IMR-90 (cell line): ENCODE measurements around the gene LRRN2. TPM values are rescaled to one million over a fixed set of nuclear protein-coding genes. Genes with fewer than 3 reads are reported as not detected.

ENCODE experiments used
- ATAC-seq: fragments of 200-7000 bp; cut with Tn5 transposase; 2 replicates; pipeline ENCODE4 v1.9.1; 2020; ENCODE audit warnings: low read depth, mild to moderate bottlenecking, moderate library complexity
- BruUV-seq: library from RNA; stranded (reverse); fragments of 400-500 nt; replicated peaks from 2 replicates; lab custom pipeline; 2021; lab: Mats Ljungman, UMichigan
- CTCF ChIA-PET: fragments of 300-600 bp; formaldehyde crosslinking; extraction: SDS; loops from one replicate; lab custom pipeline; 2021; ENCODE audit warnings: antibody characterized with exemption; lab: Yijun Ruan, JAX
- POLR2A ChIA-PET: fragments of 300-600 bp; sonication (Branson Sonifier 250); formaldehyde crosslinking; loops from one replicate; lab custom pipeline; 2022; ENCODE audit warnings: antibody characterized with exemption; ENCODE audit not compliant: unreplicated experiment; lab: Charles Lee
- DNase-seq: peaks from one replicate; pipeline ENCODE4 v3.0.0; 2013
- H2AFZ ChIP-seq: replicated peaks from 2 replicates; pipeline ENCODE3; 2013; ENCODE audit warnings: low read length, mild to moderate bottlenecking; ENCODE audit not compliant: poor library complexity
- H2AK5ac ChIP-seq: 2 replicates; pipeline ENCODE4 v1.6.1; 2013; ENCODE audit warnings: low read depth, low read length, inconsistent platforms
- H2AK9ac ChIP-seq: replicated peaks from 2 replicates; pipeline ENCODE3; 2013; ENCODE audit warnings: mild to moderate bottlenecking, low read depth, low read length, moderate library complexity; ENCODE audit not compliant: poor library complexity
- H2BK120ac ChIP-seq: 2 replicates; pipeline ENCODE4 v1.6.1; 2013; ENCODE audit warnings: low read depth, low read length, inconsistent platforms
- H2BK15ac ChIP-seq: 3 replicates; pipeline ENCODE4 v1.6.1; 2013; ENCODE audit warnings: low read depth, low read length, inconsistent platforms
- H2BK20ac ChIP-seq: 2 replicates; pipeline ENCODE4 v1.6.1; 2013; ENCODE audit warnings: low read depth, mild to moderate bottlenecking, inconsistent platforms, low read length, moderate library complexity
- H2BK5ac ChIP-seq: 2 replicates; pipeline ENCODE4 v1.6.1; 2013; ENCODE audit warnings: mild to moderate bottlenecking, low read depth, low read length, inconsistent platforms; ENCODE audit not compliant: poor library complexity, severe bottlenecking
- H3K14ac ChIP-seq: replicated peaks from 2 replicates; pipeline ENCODE4 v1.6.1; 2013; ENCODE audit warnings: low read depth, low read length, inconsistent platforms
- H3K18ac ChIP-seq: 2 replicates; pipeline ENCODE4 v1.6.1; 2013; ENCODE audit warnings: low read depth, low read length, control low read depth
- H3K23ac ChIP-seq: 2 replicates; pipeline ENCODE4 v1.6.1; 2013; ENCODE audit warnings: low read depth, low read length, inconsistent platforms
- H3K27ac ChIP-seq: 2 replicates; pipeline ENCODE4 v1.5.1; 2013; ENCODE audit warnings: mild to moderate bottlenecking, control low read depth, low read length; ENCODE audit not compliant: insufficient read depth
- H3K27me3 ChIP-seq: 2 replicates; pipeline ENCODE4 v1.6.1; 2013; ENCODE audit warnings: low read length; ENCODE audit not compliant: control insufficient read depth, insufficient read depth
- H3K36me3 ChIP-seq: 2 replicates; pipeline ENCODE4 v1.6.1; 2013; ENCODE audit warnings: low read length, mixed read lengths; ENCODE audit not compliant: control insufficient read depth, insufficient read depth
- H3K4ac ChIP-seq: 2 replicates; pipeline ENCODE4 v1.6.1; 2013; ENCODE audit warnings: low read depth, low read length, inconsistent platforms
- H3K4me1 ChIP-seq: 2 replicates; pipeline ENCODE4 v1.6.1; 2013; ENCODE audit warnings: low read length, mixed read lengths; ENCODE audit not compliant: control insufficient read depth, insufficient read depth
- H3K4me2 ChIP-seq: 2 replicates; pipeline ENCODE4 v1.6.1; 2013; ENCODE audit warnings: low read depth, mild to moderate bottlenecking, control low read depth, low read length, moderate library complexity
- H3K4me3 ChIP-seq: 2 replicates; pipeline ENCODE4 v1.5.1; 2013; ENCODE audit warnings: low read depth, mild to moderate bottlenecking, control low read depth, low read length, moderate library complexity; ENCODE audit not compliant: insufficient read depth
- H3K56ac ChIP-seq: 2 replicates; pipeline ENCODE4 v1.6.1; 2013; ENCODE audit warnings: low read length, inconsistent platforms; ENCODE audit not compliant: insufficient read depth; ENCODE audit errors: extremely low read depth
- H3K79me1 ChIP-seq, 2 experiments: 2 replicates each; pipeline ENCODE4 v1.6.1; 2013; ENCODE audit warnings: low read length in 2 of 2, inconsistent platforms in 1 of 2, low read depth in 1 of 2
- H3K9ac ChIP-seq: 2 replicates; pipeline ENCODE4 v1.6.1; 2013; ENCODE audit warnings: low read depth, low read length, control low read depth
- H3K9me1 ChIP-seq: 2 replicates; pipeline ENCODE4 v1.6.1; 2013; ENCODE audit warnings: low read length, inconsistent platforms; ENCODE audit not compliant: insufficient read depth
- H3K9me3 ChIP-seq: 2 replicates; pipeline ENCODE4 v1.6.1; 2013; ENCODE audit warnings: low read length; ENCODE audit not compliant: control insufficient read depth, insufficient read depth
- H4K20me1 ChIP-seq: 2 replicates; pipeline ENCODE4 v1.6.1; 2013; ENCODE audit warnings: low read length, inconsistent platforms; ENCODE audit not compliant: insufficient read depth
- H4K5ac ChIP-seq: 2 replicates; pipeline ENCODE4 v1.6.1; 2013; ENCODE audit warnings: mild to moderate bottlenecking, low read depth, low read length, control low read depth
- H4K8ac ChIP-seq, 2 experiments: 2 replicates each; pipeline ENCODE4 v1.6.1; 2013; ENCODE audit warnings: low read depth in 2 of 2, low read length in 2 of 2, control low read depth in 1 of 2, inconsistent platforms in 1 of 2
- H4K91ac ChIP-seq: 2 replicates; pipeline ENCODE4 v1.6.1; 2013; ENCODE audit warnings: low read depth, low read length, inconsistent platforms; ENCODE audit not compliant: insufficient read depth
- CEBPB ChIP-seq: IDR thresholded peaks from 2 replicates; pipeline ENCODE4 v1.6.1; 2012; ENCODE audit warnings: low read depth, low read length, improper control_type of control experiment
- CHD1 ChIP-seq: IDR thresholded peaks from 2 replicates; pipeline ENCODE4 v1.6.1; 2012; ENCODE audit warnings: low read depth, low read length, improper control_type of control experiment
- ELK1 ChIP-seq: fragments of 150-350 bp; IDR thresholded peaks from 2 replicates; pipeline ENCODE4 v1.6.1; 2016; ENCODE audit warnings: low read depth, mild to moderate bottlenecking, low read length, moderate library complexity, borderline replicate concordance
- FOS ChIP-seq: fragments of 150-350 bp; IDR thresholded peaks from 2 replicates; pipeline ENCODE4 v1.6.1; 2016; ENCODE audit warnings: low read depth, low read length
- MAZ ChIP-seq: IDR thresholded peaks from 2 replicates; pipeline ENCODE4 v1.6.1; 2012; ENCODE audit warnings: low read depth, mild to moderate bottlenecking, low read length, improper control_type of control experiment, moderate library complexity, borderline replicate concordance
- MXI1 ChIP-seq: IDR thresholded peaks from 2 replicates; pipeline ENCODE4 v1.6.1; 2012; ENCODE audit warnings: low read depth, mild to moderate bottlenecking, low read length, moderate library complexity, borderline replicate concordance
- NFE2L2 ChIP-seq: fragments of 150-350 bp; IDR thresholded peaks from 2 replicates; pipeline ENCODE4 v1.6.1; 2016; ENCODE audit warnings: low read depth, mild to moderate bottlenecking, low read length
- RCOR1 ChIP-seq: IDR thresholded peaks from 2 replicates; pipeline ENCODE4 v1.6.1; 2012; ENCODE audit warnings: mild to moderate bottlenecking, low read length, improper control_type of control experiment; ENCODE audit not compliant: insufficient replicate concordance
- RFX5 ChIP-seq: IDR thresholded peaks from 2 replicates; pipeline ENCODE4 v1.8.0; 2012; ENCODE audit warnings: low read depth, mild to moderate bottlenecking, low read length, moderate library complexity
- USF2 ChIP-seq: fragments of 150-350 bp; IDR thresholded peaks from 2 replicates; pipeline ENCODE4 v1.6.1; 2017; ENCODE audit warnings: mild to moderate bottlenecking, antibody characterized with exemption, low read length, low read depth
- WGBS, 2 experiments: methylation state at CpG; one replicate each; pipeline versions ENCODE4 v1.1.5 to v1.1.7; 2013; ENCODE audit warnings: missing lambda C conversion rate in 2 of 2; ENCODE audit not compliant: insufficient read length in 1 of 2; ENCODE audit errors: extremely low coverage in 2 of 2; 5-methylcytosine and 5-hydroxymethylcytosine counted together
- dilution Hi-C: fragments of 300-500 bp; cut with HindIII; formaldehyde crosslinking; loops from one replicate; pipeline ENCODE4 v1.14.3; 2018; ENCODE audit warnings: low sequenced_read_pairs; ENCODE audit not compliant: unreplicated experiment
- in situ Hi-C: fragments of 300-500 bp; cut with MboI; formaldehyde crosslinking; loops from 3 replicates; pipeline ENCODE4 v1.14.3; 2019; ENCODE audit warnings: low sequenced_read_pairs, inconsistent platforms, mixed read lengths
- intact Hi-C: fragments of 100-400 bp; cut with micrococcal nuclease; formaldehyde crosslinking; loops from 2 replicates; pipeline ENCODE4 v1.10.0; 2022
- polyA plus RNA-seq, 3 experiments: library from polyadenylated mRNA; depleted of rRNA; stranded (reverse); fragments of >200 nt; gene quantifications; 2 replicates each; pipeline ENCODE4 v1.2.3, GENCODE V29; 2012; ENCODE audit warnings: low replicate concordance in 1 of 3
- total RNA-seq: library from RNA; depleted of rRNA; stranded (reverse); fragments of >200 nt; gene quantifications from 2 replicates; pipeline ENCODE4 v1.2.3, GENCODE V29; 2012

Gene LRRN2
- total and polyA plus RNA-seq, 2 of the 4 experiments (the other 2 are of a cell fraction), result not detected

- no peak overlapping the region for H2AFZ ChIP-seq
- no CpG with 5 or more reads among the region's 3 CpGs for WGBS, 2 experiments
- no peak overlapping the region for H3K4me2 ChIP-seq
- intact Hi-C loops (no loop called here), dilution Hi-C loops (no loop called here), in situ Hi-C loops (no loop called here)
- DNase-seq, result no peak
- no peak overlapping the region for H2BK5ac ChIP-seq
- H3K4me1 ChIP-seq, result peaks cover 1% of the 10 kb centered on the region; the same call in 1 of the 2 replicates
- no peak overlapping the region for H2BK20ac ChIP-seq
- no peak overlapping the region for H2BK15ac ChIP-seq
- H4K20me1 ChIP-seq, result no peaks in the 10 kb centered on the region
- H2AK5ac ChIP-seq, result no peak overlapping the region
- H2AK9ac ChIP-seq, result no peak overlapping the region
- no TSS peak for BruUV-seq
- H3K4me3 ChIP-seq, result no peak overlapping the region
- no peak for TF ChIP-seq MAZ
- no peak for TF ChIP-seq RFX5
- TF ChIP-seq CEBPB, result no peak
- TF ChIP-seq MXI1, result no peak
- no peak for TF ChIP-seq FOS
- TF ChIP-seq RCOR1, result no peak
- TF ChIP-seq CHD1, result no peak
- TF ChIP-seq ELK1, result no peak
- TF ChIP-seq USF2, result no peak
- TF ChIP-seq NFE2L2, result no peak
- H3K23ac ChIP-seq, result no peak overlapping the region
- no peaks in the 10 kb centered on the region for H3K9me3 ChIP-seq
- no peak for ATAC-seq
- H3K9ac ChIP-seq, result no peak overlapping the region
- no peaks in the 10 kb centered on the region for H3K36me3 ChIP-seq
- H4K5ac ChIP-seq, result no peak overlapping the region
- no peaks in the 10 kb centered on the region for H3K27me3 ChIP-seq
- H3K9me1 ChIP-seq, result 0 out of 2 replicates have a peak, but pooled peaks cover 3% of the 10 kb centered on the region
- H3K18ac ChIP-seq, result no peak overlapping the region
- H3K4ac ChIP-seq, result no peak overlapping the region
- no peak overlapping the region for H4K8ac ChIP-seq
- H3K27ac ChIP-seq, result no peak overlapping the region
- ChIA-PET CTCF (interaction anchor here (2.0 kb wide), 1 partner anchor 225 kb away, joined by 8 read pairs; no protein-coding TSS in a partner anchor), POLR2A (no interaction called here)
- H3K56ac ChIP-seq, result no peak overlapping the region
- H2BK120ac ChIP-seq, result no peak overlapping the region
- H3K79me1 ChIP-seq, result no peaks in the 10 kb centered on the region
- no peak overlapping the region for H4K91ac ChIP-seq
- H3K14ac ChIP-seq, result no peak overlapping the region
Measured at GRCh38 chr1:204581759-204582158, 103.8 kb downstream of the LRRN2 start.
